Measurements from ENCODE around the gene ZMYND15.

The ZMYND15 gene

DNA sequence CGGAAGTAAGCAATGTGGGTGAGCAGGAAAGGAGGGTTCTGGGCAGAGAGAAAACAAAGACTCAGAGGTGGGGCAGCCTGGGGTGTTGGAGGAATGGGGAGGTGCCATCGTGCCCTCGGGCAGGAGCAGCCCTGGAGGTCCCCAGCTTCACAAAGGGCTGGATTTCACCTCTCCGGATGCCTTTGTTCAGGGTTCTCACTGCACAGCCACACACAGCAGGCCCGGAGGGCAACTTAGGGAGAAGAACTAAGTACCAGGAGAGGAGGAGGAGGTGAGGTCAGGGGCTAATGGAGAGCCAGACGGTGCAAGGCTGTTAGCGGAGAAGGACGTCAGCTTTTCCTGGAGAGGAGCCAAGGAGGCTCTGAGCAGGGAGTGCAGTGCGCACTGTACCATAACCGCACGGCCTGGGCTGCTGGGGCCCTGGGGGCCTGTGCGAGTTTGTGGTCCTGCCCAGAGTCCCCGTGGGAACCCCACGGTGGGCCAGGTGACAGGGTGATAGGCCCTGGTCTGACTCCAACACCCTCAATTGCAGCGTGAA, 19.9 kb upstream of the ZMYND15 start:
- TF ChIP-seq JUND (IDR thresholded peaks at IDR 0.05; ENCODE audit: low read depth): no peak
- in situ Hi-C loops (cut with HindIII; ENCODE audit: low pct_unique_long_range_greater_than_20kb, low sequenced_read_pairs): no loop called here
- DNase-seq (ENCODE audit: low read depth in 1 of 2, low spot score in 1 of 2): no peak

GRCh38 chr17:4720787-4721186, 18.8 kb upstream of the ZMYND15 start:
- DNase-seq (ENCODE audit: low read depth in 1 of 2, low spot score in 1 of 2): no peak
- TF ChIP-seq JUND (IDR thresholded peaks at IDR 0.05; ENCODE audit: low read depth): no peak
- in situ Hi-C loops (cut with HindIII; ENCODE audit: low pct_unique_long_range_greater_than_20kb, low sequenced_read_pairs): no loop called here

- no peak for TF ChIP-seq JUND (IDR thresholded peaks at IDR 0.05; ENCODE audit: low read depth)
- DNase-seq (ENCODE audit: low read depth in 1 of 2, low spot score in 1 of 2): no peak
- in situ Hi-C loops (cut with HindIII; ENCODE audit: low pct_unique_long_range_greater_than_20kb, low sequenced_read_pairs): no loop called here
Measured at GRCh38 chr17:4721203-4722135, 18.2 kb upstream of the ZMYND15 start.

GRCh38 chr17:4722678-4723240, 16.9 kb upstream of the ZMYND15 start:
- in situ Hi-C loops (cut with HindIII; ENCODE audit: low pct_unique_long_range_greater_than_20kb, low sequenced_read_pairs): no loop called here
- no peak for TF ChIP-seq JUND (IDR thresholded peaks at IDR 0.05; ENCODE audit: low read depth)
- DNase-seq (ENCODE audit: low read depth in 1 of 2, low spot score in 1 of 2): no peak

GRCh38 chr17:4724650-4725049, 15.0 kb upstream of the ZMYND15 start:
- TF ChIP-seq JUND (IDR thresholded peaks at IDR 0.05; ENCODE audit: low read depth): no peak
- in situ Hi-C loops (cut with HindIII; ENCODE audit: low pct_unique_long_range_greater_than_20kb, low sequenced_read_pairs): no loop called here
- DNase-seq (ENCODE audit: low read depth in 1 of 2, low spot score in 1 of 2): no peak

DNA sequence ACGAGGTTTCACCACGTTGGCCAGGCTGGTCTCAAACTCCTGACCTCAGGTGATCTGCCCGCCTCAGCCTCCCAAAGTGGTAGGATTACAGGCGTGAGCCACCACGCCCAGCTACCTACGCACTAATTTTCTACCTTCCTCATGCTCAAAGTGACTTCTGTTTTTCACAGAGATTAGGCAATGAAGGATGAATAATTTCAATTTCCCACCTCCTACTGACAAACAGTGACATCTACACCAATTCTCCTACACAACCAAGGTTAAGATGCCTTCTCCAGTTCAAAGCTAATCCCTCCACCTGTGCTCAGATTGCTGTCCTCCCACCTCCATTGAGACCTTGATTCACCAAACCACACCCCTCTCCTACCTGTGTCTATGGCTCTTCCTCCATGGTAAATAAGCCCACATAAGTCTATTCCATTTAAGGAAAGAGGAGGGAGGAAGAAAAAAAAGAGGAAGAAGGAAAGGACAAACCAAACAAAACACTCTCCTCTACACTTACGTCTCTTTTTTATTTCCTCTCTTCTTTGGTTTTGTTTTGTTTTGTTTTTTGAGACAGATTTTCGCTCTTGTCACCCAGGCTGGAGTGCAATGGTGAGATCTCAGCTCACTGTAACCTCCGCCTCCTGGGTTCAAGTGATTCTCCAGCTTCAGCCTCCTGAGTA, 13.9 kb upstream of the ZMYND15 start:
- DNase-seq (ENCODE audit: low read depth in 1 of 2, low spot score in 1 of 2): no peak
- TF ChIP-seq JUND (IDR thresholded peaks at IDR 0.05; ENCODE audit: low read depth): no peak
- in situ Hi-C loops (cut with HindIII; ENCODE audit: low pct_unique_long_range_greater_than_20kb, low sequenced_read_pairs): no loop called here

DNA sequence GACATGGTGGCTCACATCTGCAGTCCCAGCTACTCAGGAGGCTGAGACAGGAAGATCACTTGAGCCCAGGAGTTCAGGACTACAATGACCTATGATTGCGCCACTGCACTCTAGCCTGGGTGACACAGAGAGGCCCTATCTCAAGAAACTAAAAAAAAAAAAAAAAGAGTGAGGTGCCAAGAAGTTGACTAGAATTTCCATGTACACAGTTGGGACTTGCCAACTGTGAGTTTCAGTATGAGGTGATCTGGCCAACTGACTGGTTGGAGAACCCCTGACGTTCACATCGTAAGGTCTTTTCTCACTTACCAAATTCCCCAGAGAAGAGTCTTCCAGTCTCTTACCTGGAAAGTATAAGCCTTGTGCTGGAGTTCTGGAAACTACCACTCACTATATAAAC, 11.5 kb upstream of the ZMYND15 start:
- no peak for DNase-seq (ENCODE audit: low read depth in 1 of 2, low spot score in 1 of 2)
- in situ Hi-C loops (cut with HindIII; ENCODE audit: low pct_unique_long_range_greater_than_20kb, low sequenced_read_pairs): no loop called here
- no peak for TF ChIP-seq JUND (IDR thresholded peaks at IDR 0.05; ENCODE audit: low read depth)

DNA sequence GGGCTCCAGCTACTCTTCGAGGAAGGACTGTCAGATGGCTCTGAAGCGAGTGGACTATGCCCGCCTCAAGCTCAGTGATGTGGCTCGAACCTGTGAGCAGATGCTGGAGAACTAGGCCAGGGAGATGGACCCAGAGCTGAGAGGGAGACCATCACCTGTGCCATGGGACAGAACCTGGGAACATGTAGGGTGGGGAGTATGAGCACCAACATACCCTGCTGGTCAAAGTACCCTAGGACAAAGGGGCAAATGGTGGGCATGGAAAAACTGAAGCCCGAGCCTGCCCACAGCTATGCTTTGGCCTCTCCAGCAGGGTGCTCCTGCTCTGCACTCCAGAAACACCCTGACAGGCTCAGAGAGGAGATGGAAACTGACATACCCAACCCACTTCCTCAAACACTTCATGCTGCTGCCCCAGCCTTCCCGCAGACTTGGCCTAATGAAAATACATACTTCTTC, 6.5 kb upstream of the ZMYND15 start:
- no peak for DNase-seq (ENCODE audit: low read depth in 1 of 2, low spot score in 1 of 2)
- no peak for TF ChIP-seq JUND (IDR thresholded peaks at IDR 0.05; ENCODE audit: low read depth)
- in situ Hi-C loops (cut with HindIII; ENCODE audit: low pct_unique_long_range_greater_than_20kb, low sequenced_read_pairs): no loop called here

DNA sequence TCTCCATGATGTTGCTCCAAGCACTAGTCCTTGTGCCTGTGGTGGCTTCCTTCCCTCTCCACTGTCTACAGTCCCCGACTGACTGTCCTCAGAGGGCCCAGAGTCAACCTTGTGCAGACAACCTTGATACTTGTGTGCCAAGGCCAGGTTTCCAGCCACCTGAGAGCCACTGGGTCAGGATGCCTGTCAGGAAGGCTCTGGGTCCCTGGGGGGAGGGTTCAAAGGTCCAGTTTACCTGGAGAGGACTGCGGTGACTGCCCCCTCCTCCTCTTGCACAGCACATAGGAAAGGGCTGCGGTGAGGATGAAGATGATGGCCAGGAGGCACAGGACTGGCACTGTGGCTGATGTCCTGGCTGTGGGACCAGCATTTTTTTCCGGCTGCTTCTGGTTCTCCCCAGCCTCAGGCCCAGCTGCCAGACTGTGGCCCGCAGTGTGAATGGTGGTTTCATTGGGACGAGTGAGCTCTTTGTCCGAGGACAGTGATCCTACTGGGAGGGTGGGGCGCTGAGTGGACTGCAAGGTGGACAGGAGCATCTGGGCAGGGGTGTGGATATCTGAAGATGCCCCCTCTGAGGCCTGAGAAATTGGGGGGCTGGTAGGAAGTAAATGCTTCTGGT, 4.7 kb upstream of the ZMYND15 start:
- no peak for TF ChIP-seq JUND (IDR thresholded peaks at IDR 0.05; ENCODE audit: low read depth)
- in situ Hi-C loops (cut with HindIII; ENCODE audit: low pct_unique_long_range_greater_than_20kb, low sequenced_read_pairs): no loop called here

GRCh38 chr17:4735876-4736651, 3.6 kb upstream of the ZMYND15 start:
- in situ Hi-C loops (cut with HindIII; ENCODE audit: low pct_unique_long_range_greater_than_20kb, low sequenced_read_pairs): no loop called here
- DNase-seq (ENCODE audit: low read depth in 1 of 2, low spot score in 1 of 2): no peak
- no peak for TF ChIP-seq JUND (IDR thresholded peaks at IDR 0.05; ENCODE audit: low read depth)

More for the DNA sequence above, 4.7 kb upstream of the ZMYND15 start:
- DNase-seq (ENCODE audit: low read depth in 1 of 2, low spot score in 1 of 2): no peak

- peak; percentile 50 to 65 for DNase-seq (ENCODE audit: low read depth in 1 of 2, low spot score in 1 of 2)
Measured at GRCh38 chr17:4738136-4739121, 1.2 kb upstream of the ZMYND15 start.

More at GRCh38 chr17:4738136-4739121, 1.2 kb upstream of the ZMYND15 start:
- in situ Hi-C loops (cut with HindIII; ENCODE audit: low pct_unique_long_range_greater_than_20kb, low sequenced_read_pairs): no loop called here
- TF ChIP-seq JUND (IDR thresholded peaks at IDR 0.05; ENCODE audit: low read depth): no peak

Data from T47D (cell line).